Loucy (cell line): ENCODE data around the gene PROP1.

Experiments
- H2AFZ ChIP-seq: fragments of 200-600 bp; sonication (generic); 2 replicates; pipeline ENCODE4 v1.6.0; 2016; ENCODE audit warnings: antibody characterized with exemption, mild to moderate bottlenecking, low read length, moderate library complexity
- H3F3A ChIP-seq: fragments of 200-600 bp; 2 replicates; pipeline ENCODE4 v1.6.0; 2016; ENCODE audit warnings: antibody characterized with exemption, low read depth, mild to moderate bottlenecking
- H3K27me3 ChIP-seq: fragments of 200-600 bp; sonication (generic); 2 replicates; pipeline ENCODE4 v1.6.1; 2014; ENCODE audit warnings: low read length, mild to moderate bottlenecking; ENCODE audit not compliant: insufficient read depth, poor library complexity, severe bottlenecking
- H3K36me3 ChIP-seq: fragments of 200-600 bp; sonication (generic); 2 replicates; pipeline ENCODE4 v1.6.1; 2016; ENCODE audit warnings: low read length; ENCODE audit not compliant: insufficient read depth
- H3K4me1 ChIP-seq: fragments of 200-600 bp; sonication (generic); 2 replicates; pipeline ENCODE4 v1.5.1; 2014; ENCODE audit warnings: low read length, mild to moderate bottlenecking; ENCODE audit not compliant: insufficient read depth, poor library complexity, severe bottlenecking
- H3K4me2 ChIP-seq: fragments of 200-600 bp; sonication (generic); 2 replicates; pipeline ENCODE4 v1.6.0; 2014; ENCODE audit warnings: antibody characterized with exemption, low read length, low read depth, mild to moderate bottlenecking; ENCODE audit not compliant: poor library complexity, severe bottlenecking
- H3K4me3 ChIP-seq: fragments of 200-600 bp; sonication (generic); 2 replicates; pipeline ENCODE4 v1.5.1; 2014; ENCODE audit warnings: low read length, mild to moderate bottlenecking, mixed read lengths; ENCODE audit not compliant: poor library complexity, severe bottlenecking
- H3K79me2 ChIP-seq: fragments of 200-600 bp; sonication (generic); 2 replicates; pipeline ENCODE4 v1.6.1; 2014; ENCODE audit warnings: low read length; ENCODE audit not compliant: insufficient read depth
- H3K9ac ChIP-seq: fragments of 200-600 bp; sonication (generic); 2 replicates; pipeline ENCODE4 v1.6.0; 2014; ENCODE audit warnings: mild to moderate bottlenecking, low read depth, low read length, moderate library complexity; ENCODE audit not compliant: poor library complexity, severe bottlenecking
- H3K9me2 ChIP-seq: fragments of 200-600 bp; sonication (generic); replicated peaks from 2 replicates; pipeline ENCODE4 v1.6.1; 2016; ENCODE audit warnings: low read depth, low read length, mixed read lengths
- H3K9me3 ChIP-seq: fragments of 200-600 bp; sonication (generic); 2 replicates; pipeline ENCODE4 v1.6.1; 2014; ENCODE audit warnings: mild to moderate bottlenecking, antibody characterized with exemption, low read length, low read depth; ENCODE audit not compliant: insufficient read depth
- H4K20me1 ChIP-seq: fragments of 200-600 bp; sonication (generic); 2 replicates; pipeline ENCODE4 v1.6.0; 2014; ENCODE audit warnings: antibody characterized with exemption, low read length, mild to moderate bottlenecking; ENCODE audit not compliant: insufficient read depth, poor library complexity, severe bottlenecking
- CTCF ChIP-seq: fragments of 200-600 bp; sonication (generic); conservative IDR thresholded peaks from 2 replicates; pipeline ENCODE4 v1.5.1; 2014; ENCODE audit warnings: mild to moderate bottlenecking, antibody characterized with exemption, low read length
- EZH2phosphoT487 ChIP-seq: fragments of 200-600 bp; IDR thresholded peaks from 2 replicates; pipeline ENCODE4 v1.6.1; 2018; ENCODE audit warnings: antibody characterized with exemption, mild to moderate bottlenecking, moderate library complexity, borderline replicate concordance

Gene PROP1

GRCh38 chr5:177988989-177989625 is 6.9 kb downstream of the PROP1 start:
- Histone ChIP-seq H3K4me2 (no peak overlapping the region), H3K9ac (no peak overlapping the region), H4K20me1 (no peaks in the 10 kb centered on the region), H3K9me3 (no peaks in the 10 kb centered on the region), H3K9me2 (no peaks in the 10 kb centered on the region), H3K27me3 (no peaks in the 10 kb centered on the region), H3K36me3 (no peaks in the 10 kb centered on the region), H3K4me3 (no peak overlapping the region), H2AFZ (no peak overlapping the region), H3F3A (no peaks in the 10 kb centered on the region), H3K4me1 (no peaks in the 10 kb centered on the region), H3K79me2 (no peaks in the 10 kb centered on the region)
- TF ChIP-seq EZH2phosphoT487, result no peak
- TF ChIP-seq CTCF, result no peak

- Histone ChIP-seq H3K27me3 (no peaks in the 10 kb centered on the region), H3F3A (no peaks in the 10 kb centered on the region), H2AFZ (no peak overlapping the region), H3K4me3 (no peak overlapping the region), H3K79me2 (no peaks in the 10 kb centered on the region), H3K9me2 (no peaks in the 10 kb centered on the region), H3K4me2 (no peak overlapping the region), H3K36me3 (no peaks in the 10 kb centered on the region), H3K9me3 (no peaks in the 10 kb centered on the region), H4K20me1 (no peaks in the 10 kb centered on the region), H3K9ac (no peak overlapping the region), H3K4me1 (no peaks in the 10 kb centered on the region)
- TF ChIP-seq EZH2phosphoT487, result no peak
- TF ChIP-seq CTCF, result no peak
Measured at GRCh38 chr5:177987326-177987725, 8.7 kb downstream of the PROP1 start.

GRCh38 chr5:177985430-177986040 is 10.5 kb downstream of the PROP1 start:
- H3K4me1 ChIP-seq, result no peaks in the 10 kb centered on the region
- H3K9me3 ChIP-seq, result no peaks in the 10 kb centered on the region
- TF ChIP-seq CTCF, result no peak
- no peak for TF ChIP-seq EZH2phosphoT487
- no peak overlapping the region for H3K9ac ChIP-seq
- H3K27me3 ChIP-seq, result no peaks in the 10 kb centered on the region
- H3K36me3 ChIP-seq, result no peaks in the 10 kb centered on the region
- no peak overlapping the region for H3K4me2 ChIP-seq
- no peaks in the 10 kb centered on the region for H3K79me2 ChIP-seq
- no peaks in the 10 kb centered on the region for H3F3A ChIP-seq
- no peak overlapping the region for H3K4me3 ChIP-seq
- H3K9me2 ChIP-seq, result no peaks in the 10 kb centered on the region
- H4K20me1 ChIP-seq, result no peaks in the 10 kb centered on the region
- no peak overlapping the region for H2AFZ ChIP-seq
